Ishikawa (cell line): ENCODE measurements around the gene CARS1.
A peak's percentile ranks its signal among the peaks of the same experiment; 100 is the strongest.

Source experiments
- CEBPB ChIP-seq: IDR thresholded peaks from 2 replicates; pipeline ENCODE4 v1.6.1; 2012
- CREB1 ChIP-seq: IDR thresholded peaks from 2 replicates; pipeline ENCODE4 v1.6.1; 2012; ENCODE audit warnings: low read depth
- EGR1 ChIP-seq: IDR thresholded peaks from 2 replicates; pipeline ENCODE4 v1.6.1; 2012
- EP300 ChIP-seq: IDR thresholded peaks from 2 replicates; pipeline ENCODE4 v1.6.1; 2012; ENCODE audit warnings: borderline replicate concordance
- FOXM1 ChIP-seq: IDR thresholded peaks from 2 replicates; pipeline ENCODE4 v1.6.1; 2012; ENCODE audit warnings: low read depth, borderline replicate concordance
- MAX ChIP-seq: IDR thresholded peaks from 2 replicates; pipeline ENCODE4 v1.6.1; 2012
- NFIC ChIP-seq: IDR thresholded peaks from 2 replicates; pipeline ENCODE4 v1.6.1; 2012
- RAD21 ChIP-seq: IDR thresholded peaks from 2 replicates; pipeline ENCODE4 v1.6.1; 2012; ENCODE audit warnings: low read depth
- REST ChIP-seq: IDR thresholded peaks from 2 replicates; pipeline ENCODE4 v1.6.1; 2012; ENCODE audit warnings: low read depth, mild to moderate bottlenecking
- TAF1 ChIP-seq: IDR thresholded peaks from 2 replicates; pipeline ENCODE4 v1.6.1; 2012; ENCODE audit warnings: low read depth, mild to moderate bottlenecking
- TCF12 ChIP-seq: IDR thresholded peaks from 2 replicates; pipeline ENCODE4 v1.6.1; 2012; ENCODE audit warnings: low read depth
- TEAD4 ChIP-seq: IDR thresholded peaks from 2 replicates; pipeline ENCODE4 v1.6.1; 2012
- USF1 ChIP-seq: IDR thresholded peaks from 2 replicates; pipeline ENCODE4 v1.6.1; 2012
- YY1 ChIP-seq: IDR thresholded peaks from 2 replicates; pipeline ENCODE4 v1.6.1; 2012; ENCODE audit warnings: low read depth
- ZBTB7A ChIP-seq: IDR thresholded peaks from 2 replicates; pipeline ENCODE4 v1.6.1; 2012; ENCODE audit warnings: low read depth

The CARS1 gene

GRCh38 chr11:3014943-3015342, 42.3 kb downstream of the CARS1 start:
- TF ChIP-seq TCF12 (no peak), ZBTB7A (no peak), TAF1 (no peak), TEAD4 (no peak), FOXM1 (no peak), EP300 (no peak), NFIC (no peak), CREB1 (no peak), EGR1 (no peak), REST (no peak), USF1 (no peak), MAX (no peak), CEBPB (no peak)

GRCh38 chr11:3014057-3014938, 42.9 kb downstream of the CARS1 start:
- TF ChIP-seq REST = no peak
- peak; percentile 41; the same call in 1 of the 2 replicates for TF ChIP-seq YY1
- no peak for TF ChIP-seq USF1

- TF ChIP-seq TAF1 (no peak), RAD21 (no peak), ZBTB7A (no peak), MAX (no peak), CEBPB (no peak), EP300 (no peak), REST (no peak), EGR1 (no peak), FOXM1 (no peak), NFIC (no peak), TEAD4 (no peak), USF1 (no peak)
Observed at GRCh38 chr11:3011891-3012885, 45.0 kb downstream of the CARS1 start.
